ENCODE measurements around the gene GPR135. TPM values are rescaled to one million over a fixed set of nuclear protein-coding genes. Genes with fewer than 3 reads are reported as not detected.

The GPR135 gene
- total and polyA plus RNA-seq, 10 of the 15 experiments (the other 5 are each of a cell fraction or from before 2014, with no cell fraction given): 0.11 to 1.1 (median 0.86) TPM

- TF ChIP-seq POLR2AphosphoS2 (IDR thresholded peaks at IDR 0.05; ENCODE audit: low read depth, low read length): no peak
- no peak for TF ChIP-seq BCL3 (IDR thresholded peaks at IDR 0.05; ENCODE audit: borderline replicate concordance, insufficient read depth, low read depth, low read length, poor library complexity, severe bottlenecking)
- TF ChIP-seq MEF2B (IDR thresholded peaks at IDR 0.05; ENCODE audit: partially characterized antibody, poor library complexity, severe bottlenecking): no peak
- TF ChIP-seq EP300 (IDR thresholded peaks at IDR 0.05; ENCODE audit: borderline replicate concordance in 1 of 2, control insufficient read depth in 1 of 2, low read depth in 2 of 2, low read length in 2 of 2): no peak
- TF ChIP-seq IRF3 (IDR thresholded peaks at IDR 0.05): no peak
- no peak for TF ChIP-seq SPI1 (IDR thresholded peaks at IDR 0.05; ENCODE audit: borderline replicate concordance, insufficient read depth, low read depth, low read length)
- TF ChIP-seq ZNF217 (IDR thresholded peaks at IDR 0.05): no peak
- no peak for TF ChIP-seq FOS (IDR thresholded peaks at IDR 0.05; ENCODE audit: borderline replicate concordance, extremely low read depth, insufficient read length)
Measured at GRCh38 chr14:59492384-59492783, 27.2 kb upstream of the GPR135 start (continued).

GRCh38 chr14:59490756-59491155 is 25.6 kb upstream of the GPR135 start:
- ChIA-PET POLR2A (no interaction called here), SMC1A (ENCODE audit: uncharacterized antibody, unreplicated experiment) (interaction anchor here (0.9 to 1.3 kb wide), 2 partner anchors 13 to 17 kb away, joined by 3 to 4 read pairs; no protein-coding TSS in a partner anchor), CTCF (interaction anchor here (0.6 kb wide), 2 partner anchors 9 to 54 kb away, joined by 3 read pairs; no protein-coding TSS in a partner anchor), RAD21 (ENCODE audit: unreplicated experiment) (no interaction called here)
- Histone ChIP-seq H3K9me3 (replicated peaks; ENCODE audit: control insufficient read depth, insufficient read depth, low read length) (no peaks in the 10 kb centered on the region; the same call in 2 of the 3 replicates), H3K79me2 (ENCODE audit: control insufficient read depth, insufficient read depth, low read length) (peaks cover 9% of the 10 kb centered on the region), H3K36me3 (ENCODE audit: control insufficient read depth in 2 of 2, insufficient read depth in 2 of 2, low read length in 1 of 2) (peaks cover 0 to 25% of the 10 kb centered on the region in 2 experiments; a peak in 2 of 4 replicates), H3K27me3 (replicated peaks in 1 of 2; ENCODE audit: control insufficient read depth in 2 of 2, insufficient read depth in 2 of 2, low read length in 1 of 2) (no peaks in the 10 kb centered on the region), H3K4me3 (no peak overlapping the region), H3K4me1 (ENCODE audit: control insufficient read depth, insufficient read depth, low read length) (no peaks in the 10 kb centered on the region), H3K9ac (ENCODE audit: control insufficient read depth, insufficient read depth, low read length) (no peak overlapping the region), H2AFZ (ENCODE audit: control insufficient read depth, low read depth, low read length) (no peak overlapping the region), H4K20me1 (ENCODE audit: control insufficient read depth, insufficient read depth) (no peaks in the 10 kb centered on the region), H3K27ac (ENCODE audit: control insufficient read depth, insufficient read depth) (no peak overlapping the region), H3K4me2 (ENCODE audit: control insufficient read depth, insufficient read depth) (no peak overlapping the region)
- in situ Hi-C loops (cut with MboI): loop anchor here (25.0 kb wide), 1 partner anchor 672 kb away; the partner anchor contains the start of gene DHRS7
- ATAC-seq (no peak), FAIRE-seq (no peak), DNase-seq (ENCODE audit: low read depth, low spot score) (no peak)
- no peak for TF ChIP-seq CHD1 (IDR thresholded peaks at IDR 0.05; ENCODE audit: low read depth, low read length)
- no peak for TF ChIP-seq BRCA1 (IDR thresholded peaks at IDR 0.05; ENCODE audit: low read depth, low read length)
- TF ChIP-seq SKIL (IDR thresholded peaks at IDR 0.05; ENCODE audit: low read depth, poor library complexity, severe bottlenecking): no peak
- no TSS peak for BruUV-seq (replicated peaks)
- intact Hi-C loops (cut with micrococcal nuclease; ENCODE audit: unreplicated experiment): no loop called here
- WGBS (ENCODE audit: insufficient coverage, insufficient replicate concordance, low lambda C conversion rate, missing lambda C conversion rate): 94% methylated on average over 3 of the region's 3 CpGs

All from GM12878 (cell line).